ENCODE measurements around the gene USP9X.

DNA sequence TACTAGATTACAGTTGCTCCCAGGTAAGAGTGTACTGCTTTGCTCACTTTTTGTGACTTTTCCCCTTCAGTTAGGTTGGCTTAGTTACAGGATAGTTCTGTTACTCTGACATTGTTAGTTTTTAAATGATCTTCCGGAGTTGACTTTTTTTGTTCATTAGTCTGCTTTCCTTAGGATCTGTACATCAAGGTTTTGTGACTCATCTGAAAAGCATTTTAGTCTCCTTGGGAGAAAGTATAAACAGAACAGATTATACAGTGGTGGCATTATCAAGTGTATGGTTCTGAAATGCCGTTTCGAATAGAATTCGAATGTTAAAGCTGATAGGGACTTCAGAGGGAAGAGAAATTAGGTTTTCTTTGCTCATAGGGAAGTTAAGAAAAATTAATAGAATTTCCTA lies 63.3 kb downstream of the USP9X start:
- TF ChIP-seq POLR2A (IDR thresholded peaks at IDR 0.05) (no peak), CTCF (IDR thresholded peaks at IDR 0.05) (no peak)

All from breast epithelium (tissue), 3 donors.